OCI-LY7 (cell line): ENCODE measurements around the gene ELMO1. TPM values are rescaled to one million over a fixed set of nuclear protein-coding genes. Genes with fewer than 3 reads are reported as not detected.

Source experiments
- BruUV-seq: library from RNA; stranded (reverse); fragments of 400-500 nt; replicated peaks from 2 replicates; lab custom pipeline; 2021; lab: Mats Ljungman, UMichigan
- CTCF ChIA-PET: fragments of 300-600 bp; sonication (Branson Sonifier 250); formaldehyde crosslinking; loops from one replicate; lab custom pipeline; 2022; ENCODE audit warnings: antibody characterized with exemption; ENCODE audit not compliant: unreplicated experiment; lab: Charles Lee
- POLR2A ChIA-PET: fragments of 300-600 bp; sonication (Branson Sonifier 250); formaldehyde crosslinking; loops from one replicate; lab custom pipeline; 2022; ENCODE audit warnings: antibody characterized with exemption; lab: Charles Lee
- DNase-seq: peaks from one replicate; pipeline ENCODE4 v3.0.0-alpha.2; 2015; ENCODE audit warnings: low spot score
- H2AFZ ChIP-seq: fragments of 200-600 bp; sonication (generic), shearing (Covaris generic); 2 replicates; pipeline ENCODE4 v1.6.1; 2014; ENCODE audit warnings: mild to moderate bottlenecking, antibody characterized with exemption, low read length, moderate library complexity
- H3K27ac ChIP-seq: fragments of 200-600 bp; sonication (generic); 2 replicates; pipeline ENCODE4 v1.5.1; 2014; ENCODE audit warnings: mixed run types, low read depth, mild to moderate bottlenecking, moderate library complexity, low read length, inconsistent platforms; ENCODE audit not compliant: poor library complexity, severe bottlenecking
- H3K36me3 ChIP-seq: fragments of 200-600 bp; sonication (generic); 2 replicates; pipeline ENCODE4 v1.6.1; 2014; ENCODE audit warnings: mild to moderate bottlenecking, antibody characterized with exemption, low read length, moderate library complexity, mixed read lengths; ENCODE audit not compliant: insufficient read depth
- H3K4me1 ChIP-seq: fragments of 200-600 bp; sonication (generic); 2 replicates; pipeline ENCODE4 v1.5.1; 2014; ENCODE audit warnings: mild to moderate bottlenecking, low read length; ENCODE audit not compliant: insufficient read depth, poor library complexity, severe bottlenecking
- H3K4me2 ChIP-seq: fragments of 200-600 bp; sonication (generic); 2 replicates; pipeline ENCODE4 v1.6.1; 2014; ENCODE audit warnings: mild to moderate bottlenecking, low read length
- H3K4me3 ChIP-seq: fragments of 200-600 bp; sonication (generic); 2 replicates; pipeline ENCODE4 v1.5.1; 2014; ENCODE audit warnings: mild to moderate bottlenecking, low read depth, low read length; ENCODE audit not compliant: poor library complexity, severe bottlenecking
- H3K79me2 ChIP-seq: fragments of 200-600 bp; sonication (generic); 2 replicates; pipeline ENCODE4 v1.6.1; 2016; ENCODE audit warnings: low read depth, mild to moderate bottlenecking, low read length, moderate library complexity, mixed read lengths; ENCODE audit not compliant: insufficient read depth
- H3K9me2 ChIP-seq: fragments of 200-600 bp; sonication (generic); 2 replicates; pipeline ENCODE4 v1.6.1; 2016; ENCODE audit warnings: mild to moderate bottlenecking, low read length, mixed read lengths; ENCODE audit not compliant: insufficient read depth
- H3K9me3 ChIP-seq: fragments of 200-600 bp; sonication (generic); 2 replicates; pipeline ENCODE4 v1.6.1; 2014; ENCODE audit warnings: mild to moderate bottlenecking, mixed run types, low read length, mixed read lengths
- H4K20me1 ChIP-seq: fragments of 200-600 bp; sonication (generic); 2 replicates; pipeline ENCODE4 v1.6.1; 2014; ENCODE audit warnings: mild to moderate bottlenecking, antibody characterized with exemption, low read length, moderate library complexity, mixed read lengths; ENCODE audit not compliant: insufficient read depth
- EZH2phosphoT487 ChIP-seq: fragments of 200-600 bp; sonication (generic); IDR thresholded peaks from 2 replicates; pipeline ENCODE4 v1.6.1; 2018; ENCODE audit warnings: low read depth, borderline replicate concordance, mild to moderate bottlenecking, mixed run types, antibody characterized with exemption, low read length, moderate library complexity, mixed read lengths
- intact Hi-C: fragments of 100-400 bp; cut with micrococcal nuclease; formaldehyde crosslinking; loops from one replicate; pipeline ENCODE4 v1.10.0; 2022; ENCODE audit not compliant: unreplicated experiment
- total RNA-seq, 2 experiments: library from RNA; depleted of rRNA in 1 of 2; stranded (reverse); fragments of >200 nt in 1 of 2; shearing (Covaris generic) in 1 of 2; gene quantifications; 2 replicates each; pipeline ENCODE4 v1.2.3, GENCODE V29; 2014 to 2022
- TF ChIP-seq, protein P1 (sequence below): fragments of 200-600 bp; sonication (generic); conservative IDR thresholded peaks from 2 replicates; pipeline ENCODE4 v1.5.1; 2014; ENCODE audit warnings: mild to moderate bottlenecking, antibody characterized with exemption, low read length, moderate library complexity, mixed read lengths

Gene ELMO1
- total RNA-seq, 2 experiments from 2014 or later: 101 to 103 TPM

GRCh38 chr7:36986511-36986933 is 462.1 kb downstream of the ELMO1 start:
- ChIA-PET CTCF (interaction anchor here (1.8 kb wide), 1 partner anchor 195 kb away, joined by 6 read pairs; no protein-coding TSS in a partner anchor), POLR2A (interaction anchor here (0.7 to 1.2 kb wide), 3 partner anchors 13 to 1680 kb away, joined by 3 read pairs; no protein-coding TSS in a partner anchor)
- BruUV-seq: no TSS peak
- Histone ChIP-seq H3K9me3 (no peaks in the 10 kb centered on the region), H3K4me2 (no peak overlapping the region), H3K27ac (no peak overlapping the region), H3K4me1 (peaks cover 9% of the 10 kb centered on the region), H4K20me1 (no peaks in the 10 kb centered on the region; the same call in 1 of the 2 replicates), H3K4me3 (no peak overlapping the region), H3K36me3 (no peaks in the 10 kb centered on the region), H2AFZ (no peak overlapping the region), H3K79me2 (no peaks in the 10 kb centered on the region), H3K9me2 (no peaks in the 10 kb centered on the region)
- intact Hi-C loops: loop anchor here (5.0 kb wide), 1 partner anchor 211 kb away; no protein-coding TSS in a partner anchor
- DNase-seq: no peak
- TF ChIP-seq, protein P1, sequence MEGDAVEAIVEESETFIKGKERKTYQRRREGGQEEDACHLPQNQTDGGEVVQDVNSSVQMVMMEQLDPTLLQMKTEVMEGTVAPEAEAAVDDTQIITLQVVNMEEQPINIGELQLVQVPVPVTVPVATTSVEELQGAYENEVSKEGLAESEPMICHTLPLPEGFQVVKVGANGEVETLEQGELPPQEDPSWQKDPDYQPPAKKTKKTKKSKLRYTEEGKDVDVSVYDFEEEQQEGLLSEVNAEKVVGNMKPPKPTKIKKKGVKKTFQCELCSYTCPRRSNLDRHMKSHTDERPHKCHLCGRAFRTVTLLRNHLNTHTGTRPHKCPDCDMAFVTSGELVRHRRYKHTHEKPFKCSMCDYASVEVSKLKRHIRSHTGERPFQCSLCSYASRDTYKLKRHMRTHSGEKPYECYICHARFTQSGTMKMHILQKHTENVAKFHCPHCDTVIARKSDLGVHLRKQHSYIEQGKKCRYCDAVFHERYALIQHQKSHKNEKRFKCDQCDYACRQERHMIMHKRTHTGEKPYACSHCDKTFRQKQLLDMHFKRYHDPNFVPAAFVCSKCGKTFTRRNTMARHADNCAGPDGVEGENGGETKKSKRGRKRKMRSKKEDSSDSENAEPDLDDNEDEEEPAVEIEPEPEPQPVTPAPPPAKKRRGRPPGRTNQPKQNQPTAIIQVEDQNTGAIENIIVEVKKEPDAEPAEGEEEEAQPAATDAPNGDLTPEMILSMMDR: no peak
- TF ChIP-seq EZH2phosphoT487: no peak

DNA sequence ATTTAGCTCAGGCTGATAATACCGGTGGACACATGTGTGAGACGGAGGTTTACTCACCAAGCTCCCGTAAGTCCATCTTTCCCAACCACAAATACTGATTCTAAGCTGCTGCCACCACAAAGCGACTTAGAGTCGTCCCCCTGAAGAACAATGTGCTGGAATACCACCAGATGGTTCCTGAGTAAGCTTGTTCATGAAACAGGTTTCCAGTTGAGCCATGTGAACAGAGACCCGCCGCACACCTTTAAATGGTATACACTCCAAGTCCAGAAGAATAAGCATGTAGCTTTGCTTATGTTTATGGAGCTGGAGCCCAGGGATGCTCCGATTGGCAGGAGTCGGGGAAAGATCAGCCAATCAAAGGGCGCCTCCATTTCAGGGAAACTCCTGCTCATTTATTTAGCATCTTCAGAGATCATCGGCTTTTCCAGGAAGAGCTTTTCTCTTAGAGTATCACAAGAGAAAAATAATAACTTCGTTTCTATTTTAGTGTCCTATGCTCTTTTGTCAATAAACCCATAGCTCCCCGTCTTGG is 462.7 kb downstream of the ELMO1 start:
- Histone ChIP-seq H3K9me3 (no peaks in the 10 kb centered on the region), H2AFZ (no peak overlapping the region), H3K4me2 (no peak overlapping the region), H3K36me3 (no peaks in the 10 kb centered on the region), H3K79me2 (no peaks in the 10 kb centered on the region), H3K4me1 (peaks cover 9% of the 10 kb centered on the region), H3K9me2 (no peaks in the 10 kb centered on the region), H4K20me1 (no peaks in the 10 kb centered on the region; the same call in 1 of the 2 replicates), H3K27ac (no peak overlapping the region), H3K4me3 (no peak overlapping the region)
- BruUV-seq: no TSS peak
- ChIA-PET CTCF (no interaction called here), POLR2A (interaction anchor here (0.7 to 1.2 kb wide), 5 partner anchors 13 to 1680 kb away, joined by 3 read pairs; no protein-coding TSS in a partner anchor)
- DNase-seq: no peak
- intact Hi-C loops: loop anchor here (5.0 kb wide), 1 partner anchor 211 kb away; no protein-coding TSS in a partner anchor
- no peak for TF ChIP-seq EZH2phosphoT487
- TF ChIP-seq, protein P1: no peak

DNA sequence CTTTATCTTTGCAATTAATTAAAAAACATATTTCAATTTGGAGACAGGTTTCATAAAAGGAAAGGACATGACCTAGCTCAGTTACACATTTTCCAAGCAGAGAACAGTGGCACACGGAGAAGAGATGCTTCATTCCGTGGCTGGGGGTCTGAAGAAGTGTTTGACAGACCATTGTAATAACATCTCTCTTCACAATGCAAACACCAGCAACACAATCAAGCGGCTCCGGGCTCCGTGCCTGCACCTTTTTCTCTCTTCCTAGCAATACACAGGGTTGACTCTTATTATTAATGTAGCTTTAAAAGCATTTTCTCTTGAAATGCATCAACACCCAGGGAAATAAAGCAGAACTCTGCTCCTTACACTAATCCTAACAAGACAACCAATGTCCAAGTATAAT is 463.3 kb downstream of the ELMO1 start:
- Histone ChIP-seq H3K27ac (no peak overlapping the region), H2AFZ (no peak overlapping the region), H3K4me1 (peaks cover 9% of the 10 kb centered on the region), H3K9me2 (no peaks in the 10 kb centered on the region), H3K79me2 (no peaks in the 10 kb centered on the region), H3K36me3 (no peaks in the 10 kb centered on the region), H3K9me3 (no peaks in the 10 kb centered on the region), H3K4me3 (no peak overlapping the region), H4K20me1 (no peaks in the 10 kb centered on the region; the same call in 1 of the 2 replicates), H3K4me2 (no peak overlapping the region)
- ChIA-PET POLR2A (interaction anchor here (1.1 to 1.2 kb wide), 4 partner anchors 13 to 69 kb away, joined by 3 read pairs; no protein-coding TSS in a partner anchor), CTCF (no interaction called here)
- TF ChIP-seq, protein P1: no peak
- DNase-seq: no peak
- intact Hi-C loops: loop anchor here (5.0 kb wide), 1 partner anchor 212 kb away; no protein-coding TSS in a partner anchor
- no TSS peak for BruUV-seq
